Kidney capillary endothelial cell (primary cell): ENCODE data around the gene CDYL.

ENCODE experiments used
- DNase-seq: peaks from one replicate; pipeline ENCODE4 v3.0.0-alpha.2; 2018; ENCODE audit warnings: low spot score

CDYL gene

DNA sequence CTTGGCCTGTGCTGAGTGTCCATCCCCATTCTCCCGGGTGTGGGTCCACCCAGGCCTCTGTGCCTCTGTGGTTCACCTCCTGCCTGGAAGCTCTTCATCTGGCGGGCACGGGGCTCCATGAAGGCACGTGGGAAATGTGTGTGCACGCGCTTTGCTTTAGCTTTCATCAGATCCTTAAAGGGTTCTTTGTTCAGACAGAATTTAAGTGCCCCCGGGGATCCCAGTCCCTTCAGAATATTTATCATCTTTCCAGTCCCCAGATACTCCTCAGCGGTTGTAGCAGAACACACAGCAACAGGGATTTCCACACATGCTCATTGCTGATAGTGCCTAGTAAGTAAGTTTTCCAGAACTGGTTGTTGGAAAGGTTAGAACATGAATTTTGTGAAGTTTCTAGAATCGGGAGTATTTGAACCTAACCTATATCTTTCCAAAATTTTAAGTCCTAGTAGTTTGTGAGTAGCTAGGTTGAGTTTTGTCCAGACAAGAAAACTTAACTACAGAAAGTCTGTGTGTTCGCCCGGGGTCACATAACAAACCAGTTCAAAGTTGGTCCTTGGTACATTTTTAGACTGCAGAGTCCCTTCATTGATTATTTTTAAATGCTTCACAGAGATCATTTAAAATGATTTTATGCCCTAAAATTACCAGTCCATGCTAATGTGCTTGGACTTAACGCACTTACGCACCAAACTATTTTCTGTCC is 159.9 kb downstream of the CDYL start:
- no peak for DNase-seq

DNA sequence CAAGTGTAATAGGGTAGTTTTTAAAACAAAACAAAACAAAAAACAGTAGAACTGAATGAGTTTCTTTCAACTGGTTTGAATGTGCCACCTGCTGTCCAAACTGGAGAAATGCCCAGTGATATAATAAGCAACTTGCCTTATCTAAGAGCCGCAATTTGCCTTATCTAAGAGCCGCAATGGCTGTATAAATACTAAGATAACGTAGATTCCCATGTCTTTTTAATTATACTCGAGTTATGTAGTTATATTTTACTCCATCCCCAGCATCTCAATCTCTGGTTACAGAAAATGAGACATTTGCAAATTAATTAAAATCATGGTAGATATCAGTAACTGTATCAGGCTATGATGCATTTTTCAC is 160.5 kb downstream of the CDYL start:
- DNase-seq, result peak; percentile 32

DNA sequence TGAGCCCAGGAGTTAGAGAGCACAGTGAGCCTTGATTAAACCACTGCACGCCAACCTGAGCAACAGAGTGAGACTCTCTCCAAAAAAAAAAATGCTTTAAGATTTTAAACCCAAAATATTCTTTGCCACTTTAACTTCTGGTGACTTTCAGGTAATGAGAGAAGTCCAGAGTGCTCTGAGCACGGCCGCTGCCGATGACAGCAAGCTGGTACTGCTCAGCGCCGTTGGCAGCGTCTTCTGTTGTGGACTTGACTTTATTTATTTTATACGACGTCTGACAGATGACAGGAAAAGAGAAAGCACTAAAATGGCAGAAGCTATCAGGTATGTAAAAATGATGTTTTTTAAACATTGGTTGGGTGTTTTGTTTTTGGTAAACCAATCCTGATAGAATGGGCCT is 161.2 kb downstream of the CDYL start:
- no peak for DNase-seq

DNA sequence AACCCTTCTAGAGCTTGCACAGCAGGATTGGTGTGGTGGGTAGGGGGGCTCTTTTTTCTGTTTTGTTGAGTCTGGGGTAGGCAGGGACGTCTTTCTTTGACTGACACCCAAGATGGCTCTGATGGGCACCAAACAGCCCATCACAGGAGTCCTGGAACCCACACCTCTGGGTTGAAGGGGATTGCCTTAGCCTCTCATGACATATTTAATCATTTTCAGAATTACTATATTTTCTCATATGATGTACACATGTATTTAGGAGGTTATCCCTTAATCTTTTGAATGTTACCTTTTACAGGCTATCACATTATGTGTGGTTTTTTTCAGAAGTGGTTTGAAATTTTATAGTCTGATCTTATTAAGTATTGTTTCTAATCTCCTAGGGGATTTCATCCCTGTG is 163.0 kb downstream of the CDYL start:
- no peak for DNase-seq

DNA sequence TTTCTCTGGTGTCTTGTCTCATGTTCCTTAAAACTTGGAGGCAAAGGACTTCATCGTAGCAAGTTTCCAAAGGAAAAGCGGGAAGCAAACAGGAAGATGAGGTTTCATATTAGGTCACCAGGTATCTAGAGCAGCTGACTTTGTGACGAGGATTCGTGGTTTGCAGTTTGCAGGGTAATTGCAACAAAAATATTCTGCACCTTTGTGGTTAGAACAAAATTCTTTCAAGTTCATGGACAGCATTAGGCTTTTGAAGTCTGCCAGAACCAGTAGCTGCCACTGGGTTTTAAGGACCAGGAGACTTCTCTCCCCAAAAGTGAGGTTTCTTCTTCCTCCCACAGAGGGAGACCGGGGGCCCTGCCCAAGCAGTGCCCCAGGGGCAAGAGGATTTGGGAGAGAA is 164.2 kb downstream of the CDYL start:
- no peak for DNase-seq

DNA sequence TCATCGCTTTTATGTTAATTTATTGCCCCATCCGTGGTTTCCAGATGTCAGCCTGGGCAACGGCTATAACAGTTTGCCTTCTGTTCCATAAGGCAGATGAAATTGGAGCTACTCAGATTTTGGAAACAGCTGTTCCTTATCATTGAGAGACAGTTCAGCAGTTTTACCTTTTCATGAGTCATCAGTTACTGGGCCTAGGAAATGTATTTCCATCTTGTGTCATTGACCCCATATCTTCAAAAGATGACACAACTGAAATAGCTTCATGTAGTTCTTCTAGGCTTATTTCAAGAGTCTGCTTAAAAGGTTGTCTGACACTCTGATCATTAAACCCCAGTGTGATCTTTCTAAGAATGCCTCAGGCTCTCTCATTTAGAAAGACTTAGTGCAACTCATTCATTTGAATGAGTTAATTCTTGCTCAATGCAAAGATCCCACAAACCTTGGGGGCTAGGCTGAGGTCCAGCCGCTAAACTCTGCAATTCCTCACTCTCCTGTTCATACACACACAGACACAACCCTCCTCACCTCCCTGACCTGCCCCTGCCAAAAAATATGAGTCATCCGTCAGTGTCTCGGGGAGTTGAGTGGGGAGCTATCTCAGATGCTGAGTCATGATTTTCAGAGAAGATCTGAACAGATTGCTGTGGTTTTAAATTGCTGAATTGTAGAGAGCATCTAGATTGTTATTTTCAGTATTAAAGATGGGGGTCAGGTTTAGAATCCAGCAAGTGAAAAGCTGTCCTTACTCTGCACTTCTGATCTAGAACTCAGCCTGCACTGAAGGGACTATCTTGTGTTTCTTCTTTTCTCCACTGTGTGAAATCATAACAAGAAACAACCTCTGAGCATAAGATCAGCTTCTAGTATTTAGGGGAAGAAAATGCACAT is 165.8 kb downstream of the CDYL start:
- DNase-seq, result peak; percentile 60

DNA sequence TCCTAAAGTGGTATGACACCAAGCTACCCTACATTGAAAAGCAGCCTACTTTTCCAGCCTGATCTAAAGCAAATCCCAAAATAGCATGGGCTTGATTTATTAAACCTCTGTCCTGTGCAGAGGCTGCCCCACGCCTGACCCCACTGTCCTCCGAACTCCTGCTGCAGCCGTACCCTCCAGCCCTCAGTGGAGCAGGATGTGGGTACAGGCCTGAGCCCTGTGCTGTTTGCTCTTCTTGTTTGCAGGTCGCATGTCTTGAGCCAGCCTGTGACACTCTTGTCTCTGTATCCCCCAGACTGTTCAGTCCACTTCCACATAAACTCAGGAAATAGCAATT is 166.4 kb downstream of the CDYL start:
- no peak for DNase-seq

DNA sequence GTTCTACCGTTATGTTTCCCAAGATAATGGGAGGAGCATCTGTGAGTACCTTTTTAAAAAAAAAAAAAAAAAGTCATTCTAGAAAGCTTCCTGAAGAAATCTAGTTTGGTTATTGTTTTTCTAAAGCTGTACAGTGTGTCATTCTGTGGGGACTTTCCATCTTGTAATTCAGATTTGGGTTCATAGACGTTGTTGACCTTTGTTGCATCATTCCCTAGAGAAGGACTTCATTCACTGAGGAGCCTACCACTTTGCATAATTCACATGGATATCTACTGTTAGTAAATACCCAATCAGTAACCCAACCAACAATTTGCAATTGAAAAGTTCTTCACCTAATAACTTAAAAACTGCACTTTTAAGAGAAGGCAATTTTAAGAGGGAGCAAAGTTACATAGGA is 167.5 kb downstream of the CDYL start:
- no peak for DNase-seq

DNA sequence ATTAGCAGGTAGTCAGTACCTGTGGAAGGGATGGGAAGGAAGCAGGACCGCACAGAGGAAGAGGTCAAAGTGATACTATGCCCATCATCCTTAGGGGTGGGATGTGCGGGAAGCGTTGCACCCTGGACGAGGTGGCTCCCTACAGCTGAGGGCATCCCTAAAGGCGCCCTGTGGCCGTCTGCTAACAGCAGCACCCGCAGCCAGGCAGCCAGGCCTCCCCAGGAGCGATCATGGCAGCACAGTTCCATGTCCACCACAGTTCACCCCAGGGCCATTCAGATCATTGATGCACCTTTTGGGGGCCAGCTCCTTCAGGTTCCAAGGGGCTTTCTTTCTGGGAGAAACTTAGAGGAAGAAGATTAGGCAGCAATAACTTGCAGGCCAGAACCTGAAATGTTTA is 168.1 kb downstream of the CDYL start:
- no peak for DNase-seq

DNA sequence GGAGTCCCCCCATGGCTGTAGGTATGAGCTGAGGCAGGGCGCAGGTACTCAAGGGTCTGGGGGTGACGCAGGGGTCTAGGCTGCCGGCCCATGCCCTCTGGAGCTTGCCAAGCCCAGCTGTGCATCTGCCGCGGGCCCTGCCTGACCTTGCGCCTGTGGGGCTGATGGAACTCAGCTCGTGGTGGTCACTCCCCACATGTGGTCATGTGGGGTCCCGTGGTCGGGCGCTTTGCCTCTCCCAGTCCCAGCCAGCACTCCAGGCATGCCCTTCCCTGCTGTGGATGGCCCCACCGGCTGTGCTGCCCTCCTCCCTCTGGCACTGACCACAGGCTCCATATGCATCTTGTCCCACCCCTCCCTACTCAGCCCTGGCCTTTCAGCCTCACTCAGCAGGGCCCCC is 170.3 kb downstream of the CDYL start:
- DNase-seq, result no peak

DNA sequence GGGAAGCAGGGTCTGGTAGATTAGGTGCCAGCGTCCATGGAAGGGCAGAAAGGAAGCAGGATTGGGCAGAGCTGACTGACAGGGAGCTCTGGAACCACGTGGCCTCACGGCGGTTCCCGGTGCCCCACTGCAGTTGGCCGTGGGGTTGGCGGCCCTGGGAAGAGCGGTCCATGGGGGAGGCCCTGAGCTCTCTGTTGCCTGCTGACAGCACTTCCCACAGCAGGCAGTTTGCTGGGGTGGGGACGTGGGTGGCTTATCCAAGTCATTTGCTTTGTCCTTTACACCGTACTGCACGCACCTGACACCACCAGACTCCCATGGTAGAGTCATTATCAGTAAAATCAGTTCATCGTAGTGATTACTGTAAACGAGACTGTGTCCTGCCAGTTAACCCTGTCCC is 171.5 kb downstream of the CDYL start:
- no peak for DNase-seq

DNA sequence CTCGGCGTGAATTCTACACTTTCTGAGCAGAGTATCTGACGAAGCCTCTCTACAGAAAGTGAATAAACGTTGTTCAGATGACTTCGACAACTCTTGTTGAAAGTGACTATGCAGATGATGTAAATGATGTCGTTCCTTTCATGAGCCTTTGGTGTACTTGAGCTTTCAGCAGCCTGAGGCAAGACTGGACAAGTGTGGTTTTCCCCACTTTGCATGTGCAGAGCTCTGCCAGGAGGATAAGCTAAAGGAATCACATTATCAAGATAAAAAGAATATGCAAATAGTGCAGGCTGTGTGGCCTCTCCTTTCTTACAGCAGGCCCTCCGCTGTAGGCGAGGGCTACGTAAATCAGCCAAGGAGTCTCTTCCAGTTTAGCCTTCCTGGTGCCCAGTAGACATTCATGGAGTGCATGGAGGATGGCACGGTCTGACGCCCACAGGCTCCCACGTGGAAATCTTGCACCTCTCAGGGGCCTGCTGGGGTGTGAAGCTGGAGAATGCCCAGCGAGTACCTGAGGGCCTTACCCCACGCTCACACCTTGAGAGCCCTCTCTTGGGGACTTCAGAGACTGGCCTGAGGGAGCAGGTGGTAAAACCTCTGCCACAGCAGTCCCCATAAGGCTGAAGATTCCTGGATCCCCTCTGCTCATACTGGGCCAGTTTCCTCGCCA is 172.7 kb downstream of the CDYL start:
- no peak for DNase-seq

DNA sequence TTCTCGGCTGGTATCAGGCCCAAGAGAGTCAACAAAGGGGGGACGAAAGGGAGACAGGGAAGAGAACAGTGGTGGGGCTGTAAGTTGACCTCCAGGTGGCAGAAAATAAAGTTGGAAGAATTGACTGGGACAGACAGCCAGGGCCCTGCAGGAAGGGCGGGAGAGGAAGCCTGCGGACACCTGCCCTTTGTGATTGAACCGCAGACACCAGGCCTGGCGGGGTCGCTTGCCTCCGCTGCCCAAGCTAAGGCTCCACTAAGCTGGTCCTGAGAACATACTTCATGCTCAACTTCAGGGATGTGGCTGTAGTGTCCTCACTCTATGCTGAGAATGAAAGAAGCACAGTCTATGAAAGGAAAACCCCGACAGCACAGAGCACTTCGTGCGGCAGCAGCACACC is 173.9 kb downstream of the CDYL start:
- no peak for DNase-seq

DNA sequence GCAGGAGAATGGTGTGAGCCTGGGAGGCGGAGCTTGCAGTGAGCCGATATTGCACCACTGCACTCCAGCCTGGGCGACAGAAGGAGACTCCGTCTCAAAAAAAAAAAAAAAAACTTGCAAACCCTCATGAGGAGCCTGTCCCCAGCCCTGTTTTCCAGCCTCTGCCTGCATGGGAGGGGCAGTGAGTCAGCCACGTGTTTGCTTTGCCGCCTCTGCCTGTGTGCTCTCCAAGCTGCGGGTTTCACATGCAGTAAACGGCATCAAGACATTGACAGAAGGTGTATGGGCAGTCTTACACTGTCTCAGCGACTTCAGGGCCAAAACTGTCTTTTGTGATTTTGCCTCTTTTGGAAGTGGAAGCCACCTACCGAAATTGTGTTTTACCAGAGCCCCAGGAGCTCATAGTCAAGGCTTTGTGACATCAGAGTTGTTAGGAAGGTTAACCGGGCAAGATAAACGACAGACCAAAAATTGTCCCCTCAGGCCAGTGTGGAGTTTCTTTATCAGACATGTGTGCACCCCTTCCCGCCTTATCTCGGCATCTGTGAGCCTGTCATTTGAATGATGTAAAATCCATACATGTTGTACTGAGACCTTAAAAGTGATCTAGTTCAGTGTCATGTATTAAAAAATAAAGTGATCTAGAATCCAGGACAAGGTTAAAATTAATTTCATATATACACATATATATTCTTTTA is 174.8 kb downstream of the CDYL start:
- DNase-seq, result no peak

DNA sequence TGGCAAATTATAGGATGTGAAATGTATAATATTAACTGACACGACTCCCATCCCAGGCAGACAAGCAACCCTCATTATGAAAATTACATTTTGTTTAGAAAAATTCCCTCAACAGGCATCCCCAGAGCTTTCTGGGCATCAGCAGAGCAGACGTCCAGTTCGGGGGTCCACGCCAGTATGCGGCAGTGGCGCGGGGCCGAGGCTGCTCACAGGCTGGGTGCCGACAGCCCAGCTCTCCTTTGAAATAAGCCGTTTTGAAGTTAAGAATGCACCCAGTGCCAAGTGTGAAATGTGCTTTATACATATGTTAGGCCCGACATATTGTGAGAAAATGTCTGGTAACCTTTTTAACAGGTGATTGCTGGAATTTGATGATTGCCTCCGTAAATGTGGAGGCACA is 177.2 kb downstream of the CDYL start:
- no peak for DNase-seq

DNA sequence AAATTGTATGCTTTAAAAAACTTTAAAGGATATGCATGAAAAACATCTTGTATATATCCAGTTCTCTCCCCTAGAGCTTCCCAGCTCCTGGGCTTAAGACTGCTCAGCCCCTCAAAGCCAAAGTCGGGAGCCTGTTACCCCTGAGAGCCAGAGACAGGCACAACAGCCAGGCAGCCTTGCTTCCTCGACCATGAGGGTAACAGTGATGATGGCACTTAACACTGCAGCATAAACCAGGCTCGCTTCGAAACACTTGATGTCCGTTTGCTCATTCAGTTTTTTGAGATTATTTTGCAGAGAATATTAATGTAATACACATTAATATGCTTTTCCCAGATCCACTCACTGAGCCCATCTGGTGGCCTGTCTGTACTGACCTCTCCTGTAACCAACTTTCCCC is 180.4 kb downstream of the CDYL start:
- no peak for DNase-seq

DNA sequence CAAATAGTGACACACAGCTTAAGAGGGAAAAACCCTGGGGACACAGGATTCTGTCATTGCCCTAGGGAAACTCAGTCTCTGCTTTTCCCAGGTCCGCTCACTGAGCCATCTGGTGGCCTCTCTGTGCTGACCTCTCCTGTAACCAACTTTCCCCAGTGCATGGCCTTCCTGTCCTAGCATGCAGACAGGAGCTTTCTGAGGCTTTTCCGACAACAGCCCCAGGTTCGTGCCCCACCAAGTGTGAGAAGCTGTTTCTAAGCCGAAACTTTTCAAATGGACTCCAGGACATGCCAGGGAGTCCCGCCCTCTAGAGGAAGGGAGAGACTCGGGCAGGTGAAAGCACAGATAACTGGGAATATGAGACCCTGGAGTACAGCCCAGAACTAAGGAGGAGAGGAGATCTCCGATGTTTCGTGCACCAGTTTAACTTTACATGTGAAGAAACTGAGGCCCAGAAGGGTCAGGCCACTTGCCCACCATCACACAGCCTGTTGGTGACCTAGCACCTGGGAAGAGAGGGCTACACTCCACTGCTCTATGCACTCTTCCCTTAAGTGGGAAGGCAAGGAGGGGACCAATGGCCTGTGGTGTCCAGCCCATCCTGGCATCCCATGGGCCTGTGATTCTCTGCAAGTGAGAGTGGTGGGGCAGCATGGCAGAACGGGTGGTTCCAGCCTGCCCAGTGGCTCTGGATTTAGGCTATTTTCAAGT is 181.5 kb downstream of the CDYL start:
- DNase-seq, result no peak

DNA sequence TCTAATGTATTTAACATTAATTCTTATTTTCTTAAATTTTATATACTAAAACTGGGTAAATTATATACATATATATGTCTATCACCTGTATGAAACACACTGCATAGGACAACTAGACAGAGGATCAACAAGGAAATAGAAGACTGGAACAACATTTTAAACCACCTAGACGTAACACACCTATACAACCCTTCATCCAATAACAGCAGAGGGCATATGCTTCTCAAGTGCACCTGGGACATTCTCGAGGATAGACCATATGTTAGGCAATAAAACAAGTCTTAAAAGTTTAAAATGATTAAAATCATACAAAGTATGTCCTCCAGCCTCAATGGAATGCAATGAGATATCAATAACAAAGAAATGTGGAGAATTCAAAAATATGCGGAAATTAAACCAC is 182.4 kb downstream of the CDYL start:
- no peak for DNase-seq

DNA sequence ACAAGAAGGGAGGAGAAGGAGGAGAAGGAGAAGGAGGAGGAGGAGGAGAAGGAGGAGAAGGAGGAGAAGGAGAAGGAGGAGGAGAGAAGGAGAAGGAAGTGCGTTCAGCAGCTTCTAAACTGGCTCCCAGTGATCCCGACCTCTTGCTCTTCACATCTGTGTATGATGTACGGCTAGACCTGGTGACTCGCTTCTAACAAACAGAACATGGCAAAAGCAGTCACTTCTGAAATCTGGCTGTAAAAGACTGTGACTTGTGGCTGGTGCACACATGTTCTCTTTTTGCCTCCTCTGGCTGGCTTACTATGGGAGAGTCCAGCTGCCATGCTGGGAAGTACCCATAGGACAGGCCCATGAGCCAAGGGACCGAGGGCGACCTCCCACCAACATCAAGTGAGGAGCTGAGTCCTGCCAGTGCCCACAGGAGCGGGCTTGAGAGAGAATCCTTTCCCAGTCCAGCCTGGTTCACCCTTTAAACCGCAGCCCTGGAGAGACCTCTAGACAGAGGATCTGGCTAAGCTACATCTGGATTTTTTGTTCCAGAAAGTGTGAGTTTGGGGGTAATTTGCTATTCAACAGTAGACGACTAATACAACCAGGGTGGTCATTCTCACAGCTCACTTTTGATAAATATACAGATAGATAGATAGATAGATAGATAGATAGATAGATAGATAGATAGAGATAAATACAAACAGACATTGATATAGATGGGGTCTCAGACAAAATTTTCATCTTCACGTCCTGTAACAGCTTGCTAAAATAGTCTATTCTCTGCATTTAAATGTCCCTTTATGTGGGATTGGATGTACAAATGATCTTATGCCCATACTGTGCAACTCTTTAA is 185.3 kb downstream of the CDYL start:
- no peak for DNase-seq

DNA sequence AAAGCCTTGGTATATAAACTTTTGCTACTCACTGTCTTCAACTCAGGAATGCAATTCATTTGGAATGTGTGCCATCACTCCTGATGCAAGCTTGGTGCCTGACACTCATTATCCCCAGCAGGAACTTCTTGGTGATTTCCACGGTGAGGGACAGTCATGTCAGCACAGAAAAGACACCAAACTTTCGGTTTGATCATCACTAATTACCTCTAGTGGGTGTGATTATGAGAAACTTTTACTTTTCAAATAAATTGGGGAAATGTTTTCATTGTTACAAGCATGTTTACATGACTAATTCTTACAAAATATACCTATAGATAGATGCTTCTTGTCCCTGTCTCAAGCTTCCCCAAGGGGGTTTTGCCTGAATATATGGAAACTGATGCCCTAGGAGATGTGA is 186.7 kb downstream of the CDYL start:
- DNase-seq, result no peak
